GM18870 (cell line): Measurements from ENCODE around the gene SGCD.

Source experiments
- ATAC-seq: cut with Tn5 transposase; IDR thresholded peaks from one replicate; pipeline ENCODE4 v1.9.1; 2021; ENCODE audit warnings: moderate library complexity; ENCODE audit not compliant: unreplicated experiment

SGCD gene

GRCh38 chr5:156682971-156683370 lies 356.0 kb downstream of the SGCD start:
- no peak for ATAC-seq

- no peak for ATAC-seq
These were observed 356.5 kb downstream of the SGCD start for GRCh38 chr5:156683509-156683908.

- ATAC-seq: no peak
These were observed 357.3 kb downstream of the SGCD start for GRCh38 chr5:156684216-156684615.

GRCh38 chr5:156685481-156685880 lies 358.5 kb downstream of the SGCD start:
- no peak for ATAC-seq

GRCh38 chr5:156686380-156686779 lies 359.4 kb downstream of the SGCD start:
- no peak for ATAC-seq

- no peak for ATAC-seq
These were observed 359.8 kb downstream of the SGCD start for GRCh38 chr5:156686796-156687195.

- no peak for ATAC-seq
These were observed 360.6 kb downstream of the SGCD start for GRCh38 chr5:156687514-156687913.

GRCh38 chr5:156691572-156691971 lies 364.6 kb downstream of the SGCD start:
- no peak for ATAC-seq

- ATAC-seq: no peak
These were observed 366.1 kb downstream of the SGCD start for GRCh38 chr5:156693113-156693512.

- ATAC-seq: no peak
These were observed 367.6 kb downstream of the SGCD start for GRCh38 chr5:156694598-156694997.

GRCh38 chr5:156695774-156696173 lies 368.8 kb downstream of the SGCD start:
- ATAC-seq: no peak

GRCh38 chr5:156698323-156698722 lies 371.4 kb downstream of the SGCD start:
- ATAC-seq: no peak

- no peak for ATAC-seq
These were observed 372.2 kb downstream of the SGCD start for GRCh38 chr5:156699147-156699546.

GRCh38 chr5:156704139-156704538 lies 377.2 kb downstream of the SGCD start:
- no peak for ATAC-seq

- no peak for ATAC-seq
These were observed 379.7 kb downstream of the SGCD start for GRCh38 chr5:156706631-156707030.

- ATAC-seq: no peak
These were observed 380.8 kb downstream of the SGCD start for GRCh38 chr5:156707750-156708149.

GRCh38 chr5:156715287-156715686 lies 388.3 kb downstream of the SGCD start:
- no peak for ATAC-seq

GRCh38 chr5:156716591-156717380 lies 389.8 kb downstream of the SGCD start:
- ATAC-seq: no peak

GRCh38 chr5:156718985-156719384 lies 392.0 kb downstream of the SGCD start:
- ATAC-seq: no peak

- ATAC-seq: no peak
These were observed 395.4 kb downstream of the SGCD start for GRCh38 chr5:156722358-156722757.

GRCh38 chr5:156735477-156735876 lies 408.5 kb downstream of the SGCD start:
- no peak for ATAC-seq

- ATAC-seq: no peak
These were observed 414.6 kb downstream of the SGCD start for GRCh38 chr5:156741516-156741915.

- no peak for ATAC-seq
These were observed 426.9 kb downstream of the SGCD start for GRCh38 chr5:156753846-156754245.
